A673 (cell line): ENCODE results near the gene FAM83B.

Experiments
- EZH2 ChIP-seq: fragments of 200-600 bp; sonication (generic); IDR thresholded peaks from 2 replicates; pipeline ENCODE4 v1.6.1; 2017; ENCODE audit warnings: borderline replicate concordance, low read depth, mild to moderate bottlenecking, mixed read lengths, antibody characterized with exemption, low read length; ENCODE audit not compliant: poor library complexity, severe bottlenecking
- TF ChIP-seq, protein P1 (sequence below): fragments of 300-800, 200-600 bp; sonication (generic); conservative IDR thresholded peaks from 2 replicates; pipeline ENCODE4 v1.5.1; 2017; ENCODE audit warnings: low read depth, mild to moderate bottlenecking, antibody characterized with exemption, low read length, moderate library complexity, mixed read lengths

DNA sequence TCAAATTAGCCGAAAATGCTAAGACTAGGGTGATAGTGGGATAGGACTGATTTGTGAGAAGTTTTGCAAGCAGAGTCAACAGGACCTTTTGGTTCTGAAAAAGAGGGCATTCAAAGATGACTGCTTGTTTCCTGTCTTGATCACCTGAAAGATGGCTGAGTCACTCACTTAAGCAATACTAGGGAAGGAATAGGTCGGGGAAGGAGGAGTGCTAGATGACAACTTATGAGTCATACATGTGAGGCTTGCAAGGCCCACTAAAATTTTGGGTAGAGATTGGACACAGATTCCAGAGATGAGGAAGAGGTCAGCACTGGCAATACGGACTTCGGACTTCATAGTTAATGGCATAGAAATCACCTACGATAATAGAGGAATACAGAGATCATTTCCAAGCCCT lies 89.2 kb downstream of the FAM83B start:
- TF ChIP-seq, protein P1, sequence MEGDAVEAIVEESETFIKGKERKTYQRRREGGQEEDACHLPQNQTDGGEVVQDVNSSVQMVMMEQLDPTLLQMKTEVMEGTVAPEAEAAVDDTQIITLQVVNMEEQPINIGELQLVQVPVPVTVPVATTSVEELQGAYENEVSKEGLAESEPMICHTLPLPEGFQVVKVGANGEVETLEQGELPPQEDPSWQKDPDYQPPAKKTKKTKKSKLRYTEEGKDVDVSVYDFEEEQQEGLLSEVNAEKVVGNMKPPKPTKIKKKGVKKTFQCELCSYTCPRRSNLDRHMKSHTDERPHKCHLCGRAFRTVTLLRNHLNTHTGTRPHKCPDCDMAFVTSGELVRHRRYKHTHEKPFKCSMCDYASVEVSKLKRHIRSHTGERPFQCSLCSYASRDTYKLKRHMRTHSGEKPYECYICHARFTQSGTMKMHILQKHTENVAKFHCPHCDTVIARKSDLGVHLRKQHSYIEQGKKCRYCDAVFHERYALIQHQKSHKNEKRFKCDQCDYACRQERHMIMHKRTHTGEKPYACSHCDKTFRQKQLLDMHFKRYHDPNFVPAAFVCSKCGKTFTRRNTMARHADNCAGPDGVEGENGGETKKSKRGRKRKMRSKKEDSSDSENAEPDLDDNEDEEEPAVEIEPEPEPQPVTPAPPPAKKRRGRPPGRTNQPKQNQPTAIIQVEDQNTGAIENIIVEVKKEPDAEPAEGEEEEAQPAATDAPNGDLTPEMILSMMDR: no peak
- TF ChIP-seq EZH2: no peak
